NCI-H82 treated with DMSO at 0.1 percent for 48 hours (cell line): ENCODE measurements around the gene SLC6A8.
A peak's percentile ranks its signal among the peaks of the same experiment; 100 is the strongest.

ENCODE experiments used
- DNase-seq: peaks from one replicate; lab custom pipeline; 2025; ENCODE audit not compliant: unreplicated experiment; lab: John Stamatoyannopoulos, UW

Gene SLC6A8

DNA sequence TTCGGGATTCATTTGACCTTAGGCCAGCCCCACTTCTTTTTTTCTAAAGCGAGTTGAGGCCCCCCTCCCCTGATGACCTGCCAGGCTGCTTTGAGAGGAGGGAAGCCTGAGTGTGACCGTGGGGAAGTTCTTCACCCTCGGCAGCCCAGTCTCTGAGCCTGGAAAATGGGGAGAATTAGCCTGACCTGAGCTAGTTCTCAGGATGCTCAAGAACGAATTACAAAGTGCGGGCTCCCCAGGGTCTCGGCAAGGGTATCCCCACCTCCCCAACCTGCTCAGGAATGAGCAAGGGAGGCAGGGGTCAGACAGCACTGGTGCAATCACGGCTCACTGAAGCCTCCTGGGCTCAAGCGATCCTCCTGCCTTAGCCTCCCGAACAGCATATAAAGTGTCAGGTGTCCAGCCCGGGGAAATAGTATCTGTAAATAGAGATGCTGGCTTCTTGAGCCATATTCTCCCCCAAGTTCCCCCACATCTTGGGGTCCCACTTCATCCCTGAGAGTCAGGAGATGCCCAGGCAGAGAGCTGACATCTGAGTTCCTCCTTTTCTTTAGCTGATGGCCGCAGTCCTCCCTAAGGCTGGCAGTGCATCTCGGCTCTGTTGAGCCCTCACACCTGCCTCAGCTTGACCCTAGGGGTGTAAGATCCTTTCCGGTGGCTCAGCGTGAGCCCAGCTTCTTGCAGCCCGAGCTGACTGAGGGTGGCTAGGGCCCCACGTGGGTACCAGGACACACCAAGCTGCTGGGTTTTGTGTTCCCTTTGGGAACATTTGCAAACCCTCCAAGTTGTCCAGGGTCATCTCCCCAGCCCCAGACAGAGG lies 39.2 kb upstream of the SLC6A8 start:
- no peak for DNase-seq

- peak; percentile 71 for DNase-seq
Measured at GRCh38 chrX:153649178-153649914, 38.4 kb upstream of the SLC6A8 start.

DNA sequence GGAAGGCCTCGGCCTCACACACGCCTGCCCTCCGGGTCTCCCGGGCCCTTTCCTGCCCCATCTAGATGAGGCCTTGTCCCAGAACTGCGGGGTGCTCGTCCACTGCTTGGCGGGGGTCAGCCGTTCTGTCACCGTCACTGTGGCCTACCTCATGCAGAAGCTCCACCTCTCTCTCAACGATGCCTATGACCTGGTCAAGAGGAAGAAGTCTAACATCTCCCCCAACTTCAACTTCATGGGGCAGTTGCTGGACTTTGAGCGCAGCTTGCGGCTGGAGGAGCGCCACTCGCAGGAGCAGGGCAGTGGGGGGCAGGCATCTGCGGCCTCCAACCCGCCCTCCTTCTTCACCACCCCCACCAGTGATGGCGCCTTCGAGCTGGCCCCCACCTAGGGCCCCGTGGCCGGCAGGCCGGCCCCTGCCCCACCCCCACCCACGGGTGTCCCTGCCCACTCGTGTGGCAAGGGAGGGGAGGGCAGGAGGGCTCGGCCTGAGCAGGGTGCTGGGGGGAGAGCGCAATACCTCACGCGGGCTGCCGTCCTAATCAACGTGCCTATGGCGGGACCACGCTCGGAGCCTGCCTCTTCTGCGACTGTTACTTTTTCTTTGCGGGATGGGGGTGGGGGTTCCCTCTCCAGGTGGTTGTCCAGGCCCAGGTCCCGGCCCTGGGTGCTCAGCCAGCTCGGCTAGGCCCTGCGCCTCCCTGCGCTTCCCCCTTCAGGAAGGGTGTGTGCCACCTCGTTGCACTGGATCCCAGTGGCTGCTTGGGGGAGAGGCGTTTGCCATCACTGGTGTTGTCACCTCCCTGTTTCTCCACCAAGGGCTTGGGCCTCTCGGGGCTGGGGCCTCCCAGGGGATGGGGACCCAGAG lies 37.6 kb upstream of the SLC6A8 start:
- DNase-seq = no peak

GRCh38 chrX:153650959-153651358 lies 36.8 kb upstream of the SLC6A8 start:
- no peak for DNase-seq

DNA sequence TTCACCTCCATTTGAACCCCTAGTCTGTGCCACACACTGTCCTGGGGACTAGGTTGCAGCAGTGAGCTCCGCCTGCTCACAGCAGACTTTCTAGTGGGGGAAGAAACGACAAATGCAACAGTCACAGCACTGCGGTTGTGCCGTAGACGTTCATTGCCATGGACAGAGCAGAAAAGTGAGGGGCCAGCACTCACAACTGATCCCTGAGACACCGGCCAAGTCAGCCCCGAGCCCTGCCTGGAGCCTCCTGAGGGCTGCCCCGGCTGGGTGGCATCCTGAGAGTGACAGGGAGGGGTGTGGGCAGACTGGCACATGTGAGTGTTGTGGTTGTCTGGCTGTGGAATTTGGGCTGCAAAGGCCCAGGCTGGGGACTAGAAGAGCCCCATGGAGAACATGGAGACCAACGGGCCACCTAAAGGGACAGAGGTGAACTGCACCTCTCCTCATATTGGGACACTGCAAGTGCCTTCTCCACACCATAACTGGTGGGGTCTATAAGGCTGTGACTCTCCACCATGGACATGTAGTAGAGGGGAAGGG lies 36.1 kb upstream of the SLC6A8 start:
- DNase-seq = peak; percentile 2

- DNase-seq = no peak
Measured at GRCh38 chrX:153653556-153653955, 34.2 kb upstream of the SLC6A8 start.

DNA sequence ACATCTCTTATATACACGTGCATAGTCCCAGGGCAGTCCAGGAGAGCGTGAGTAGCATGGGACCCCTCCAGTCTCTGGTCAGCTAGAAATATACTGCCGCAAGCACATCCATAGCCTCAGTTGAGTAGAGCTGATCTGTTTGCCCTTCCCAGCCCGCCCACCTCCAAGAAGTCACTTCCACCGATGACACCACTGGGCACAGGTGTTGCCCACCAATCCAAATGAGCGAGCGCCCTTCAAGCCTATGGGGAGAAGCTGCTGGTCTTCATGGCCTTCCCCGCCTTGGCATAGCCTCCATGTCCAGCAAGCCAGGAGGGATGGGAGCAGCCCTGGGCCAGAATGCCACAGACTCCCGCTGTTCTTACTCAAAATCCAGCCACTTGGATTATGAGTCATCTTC lies 30.6 kb upstream of the SLC6A8 start:
- DNase-seq = no peak

DNA sequence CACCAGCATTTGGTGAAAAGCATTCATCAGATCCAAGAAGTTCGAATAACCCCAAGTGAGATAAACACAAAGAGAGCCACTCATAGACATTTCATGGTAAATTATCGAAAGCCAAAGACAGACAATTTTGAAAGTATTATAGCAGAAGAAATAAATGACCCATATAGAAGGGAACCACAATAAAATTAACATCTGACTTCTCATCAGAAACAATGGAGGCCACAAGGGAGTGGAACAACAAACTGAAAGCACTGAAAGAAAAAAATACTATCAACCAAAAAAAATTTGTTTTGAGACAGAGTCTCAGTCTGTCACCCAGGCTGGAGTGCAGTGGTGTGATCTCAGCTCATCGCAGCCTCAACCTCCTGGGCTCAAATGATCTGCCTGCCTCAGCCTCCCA lies 28.5 kb upstream of the SLC6A8 start:
- DNase-seq = no peak

- DNase-seq = peak; percentile 22
Measured at GRCh38 chrX:153662266-153662665, 25.5 kb upstream of the SLC6A8 start.

GRCh38 chrX:153665726-153666306 lies 21.9 kb upstream of the SLC6A8 start:
- DNase-seq = no peak

GRCh38 chrX:153667281-153667955 lies 20.3 kb upstream of the SLC6A8 start:
- no peak for DNase-seq

GRCh38 chrX:153667956-153668396 lies 19.8 kb upstream of the SLC6A8 start:
- DNase-seq = peak; percentile 57

DNA sequence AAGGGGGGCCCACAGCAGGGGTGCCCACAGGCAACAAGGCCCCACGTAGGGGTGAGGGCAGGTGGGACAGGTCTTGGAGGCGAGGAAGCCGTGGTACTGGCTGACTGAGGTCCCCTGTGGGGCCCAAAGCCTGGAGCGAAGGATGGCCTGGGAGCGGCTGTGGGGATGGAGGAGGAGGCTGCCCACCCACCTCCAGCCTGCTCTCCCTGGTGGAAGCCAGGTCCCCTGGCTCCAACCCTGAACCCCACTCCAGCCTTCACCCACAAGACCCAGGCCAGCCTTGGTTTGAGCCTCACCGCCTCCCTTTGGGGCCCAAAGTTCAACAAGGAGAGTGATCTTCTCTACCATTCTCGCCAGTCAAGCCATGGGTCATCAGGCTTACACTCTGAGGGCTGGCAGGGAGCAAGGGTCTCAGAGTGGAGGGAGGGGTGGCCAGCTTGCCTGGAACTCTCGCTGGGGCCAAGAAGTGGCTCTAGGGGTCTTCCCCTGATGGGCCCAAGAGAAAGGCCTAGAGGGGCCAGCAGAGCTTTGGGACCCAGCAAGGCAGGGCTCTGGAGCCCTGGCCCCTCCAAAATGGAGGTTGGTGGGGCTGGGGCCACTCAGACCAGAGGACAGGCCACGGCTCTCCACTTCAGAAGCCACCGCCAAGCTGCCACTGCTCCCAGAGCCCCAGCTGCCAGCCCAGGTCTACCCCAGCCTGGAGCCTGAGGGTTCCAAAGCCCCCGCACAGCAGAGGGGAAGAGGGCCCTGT lies 19.1 kb upstream of the SLC6A8 start:
- DNase-seq = no peak

GRCh38 chrX:153669174-153669890 lies 18.4 kb upstream of the SLC6A8 start:
- DNase-seq = peak; percentile 8

DNA sequence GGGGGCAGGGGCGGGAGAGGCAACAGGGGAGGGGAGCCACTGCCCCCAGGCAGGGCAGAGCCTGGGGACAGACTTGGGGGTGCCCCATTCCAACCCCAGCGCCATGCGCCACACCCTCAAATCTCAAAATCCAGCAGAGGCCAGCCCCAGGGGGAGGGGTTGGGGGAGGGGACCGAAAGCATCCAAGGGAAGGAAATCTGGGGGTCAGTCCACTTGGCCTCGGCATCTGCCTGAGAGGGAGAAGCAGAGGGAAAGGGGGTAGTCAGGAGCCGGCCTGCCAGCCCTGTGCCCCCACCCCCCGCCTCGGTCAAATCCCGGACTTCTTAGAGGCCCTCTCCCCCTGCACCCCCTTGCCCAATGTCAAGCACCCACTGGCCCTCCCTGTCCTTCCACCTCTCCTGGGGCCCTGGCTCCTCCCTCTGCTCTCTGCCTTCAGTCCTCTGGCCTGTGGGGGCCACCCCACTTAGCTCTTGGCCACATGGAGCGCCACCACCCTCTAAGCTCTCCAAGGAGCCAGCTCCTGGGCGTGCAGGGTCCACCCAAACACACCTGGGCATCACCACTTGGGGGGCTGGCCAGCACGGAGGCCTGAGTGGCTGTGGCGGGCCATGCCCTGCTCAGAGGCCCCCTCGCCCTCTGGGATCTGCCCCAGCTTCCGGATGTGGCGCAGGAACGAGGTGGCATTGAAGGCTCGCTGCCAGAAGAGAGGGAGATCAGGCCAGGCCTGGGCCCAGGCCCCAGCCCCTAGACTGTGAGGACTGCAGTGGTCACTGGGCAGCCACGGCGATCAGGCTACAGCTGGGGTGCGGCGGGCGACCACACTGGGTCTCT lies 17.6 kb upstream of the SLC6A8 start:
- DNase-seq = no peak

- DNase-seq = no peak
Measured at GRCh38 chrX:153670748-153671588, 16.8 kb upstream of the SLC6A8 start.
